ENCODE results near the gene TEN1.

TEN1 gene

GRCh38 chr17:76005263-76006149 is 26.5 kb downstream of the TEN1 start:
- in situ Hi-C loops (cut with HindIII; ENCODE audit: low sequenced_read_pairs) = no loop called here

- in situ Hi-C loops (cut with HindIII; ENCODE audit: low sequenced_read_pairs) = no loop called here
Measured at GRCh38 chr17:76007131-76007849, 28.2 kb downstream of the TEN1 start.

- in situ Hi-C loops (cut with HindIII; ENCODE audit: low sequenced_read_pairs) = no loop called here
Measured at GRCh38 chr17:76007850-76008165, 28.8 kb downstream of the TEN1 start.

GRCh38 chr17:76008208-76008607 is 29.2 kb downstream of the TEN1 start:
- in situ Hi-C loops (cut with HindIII; ENCODE audit: low sequenced_read_pairs) = no loop called here

GRCh38 chr17:76008630-76009425 is 29.8 kb downstream of the TEN1 start:
- in situ Hi-C loops (cut with HindIII; ENCODE audit: low sequenced_read_pairs) = no loop called here

- in situ Hi-C loops (cut with HindIII; ENCODE audit: low sequenced_read_pairs) = no loop called here
Measured at GRCh38 chr17:76009447-76009846, 30.4 kb downstream of the TEN1 start.

- in situ Hi-C loops (cut with HindIII; ENCODE audit: low sequenced_read_pairs) = no loop called here
Measured at GRCh38 chr17:76009969-76010661, 31.1 kb downstream of the TEN1 start.

GRCh38 chr17:76011951-76012350 is 32.9 kb downstream of the TEN1 start:
- in situ Hi-C loops (cut with HindIII; ENCODE audit: low sequenced_read_pairs) = no loop called here

GRCh38 chr17:76013377-76013932 is 34.4 kb downstream of the TEN1 start:
- in situ Hi-C loops (cut with HindIII; ENCODE audit: low sequenced_read_pairs) = no loop called here

- in situ Hi-C loops (cut with HindIII; ENCODE audit: low sequenced_read_pairs) = no loop called here
Measured at GRCh38 chr17:76014100-76014924, 35.3 kb downstream of the TEN1 start.

GRCh38 chr17:76014925-76015261 is 35.9 kb downstream of the TEN1 start:
- in situ Hi-C loops (cut with HindIII; ENCODE audit: low sequenced_read_pairs) = no loop called here

- in situ Hi-C loops (cut with HindIII; ENCODE audit: low sequenced_read_pairs) = no loop called here
Measured at GRCh38 chr17:76017481-76018339, 38.7 kb downstream of the TEN1 start.

GRCh38 chr17:76018340-76018680 is 39.3 kb downstream of the TEN1 start:
- in situ Hi-C loops (cut with HindIII; ENCODE audit: low sequenced_read_pairs) = no loop called here

GRCh38 chr17:76018801-76019200 is 39.8 kb downstream of the TEN1 start:
- in situ Hi-C loops (cut with HindIII; ENCODE audit: low sequenced_read_pairs) = no loop called here

GRCh38 chr17:76019833-76020467 is 40.9 kb downstream of the TEN1 start:
- in situ Hi-C loops (cut with HindIII; ENCODE audit: low sequenced_read_pairs) = no loop called here

- in situ Hi-C loops (cut with HindIII; ENCODE audit: low sequenced_read_pairs) = no loop called here
Measured at GRCh38 chr17:76022285-76022684, 43.2 kb downstream of the TEN1 start.

GRCh38 chr17:76022973-76023899 is 44.2 kb downstream of the TEN1 start:
- in situ Hi-C loops (cut with HindIII; ENCODE audit: low sequenced_read_pairs) = no loop called here

GRCh38 chr17:76023900-76024237 is 44.8 kb downstream of the TEN1 start:
- in situ Hi-C loops (cut with HindIII; ENCODE audit: low sequenced_read_pairs) = no loop called here
